Stimulated activated memory B cell treated with anti-CD40 and anti-IgM and Interleukin-4, amounts not matched to agents 10 μg/mL and 1 μg/mL and 100 μg/mL, for 72 hours (primary cell): ENCODE results near the gene SCTR.

ENCODE experiments used
- ATAC-seq: fragments of 150-1000 bp; cut with Tn5 transposase; 2 replicates; pipeline ENCODE4 v1.10.0; 2021
- H3K27ac Mint-ChIP-seq: one replicate; pipeline ENCODE4 v1.8.0; 2022; ENCODE audit warnings: mild to moderate bottlenecking, mixed read lengths
- H3K27me3 Mint-ChIP-seq: one replicate; pipeline ENCODE4 v1.8.0; 2022; ENCODE audit warnings: mixed read lengths
- H3K36me3 Mint-ChIP-seq: one replicate; pipeline ENCODE4 v1.8.0; 2022; ENCODE audit warnings: mixed read lengths
- H3K4me1 Mint-ChIP-seq: one replicate; pipeline ENCODE4 v1.8.0; 2022; ENCODE audit warnings: mixed read lengths
- H3K4me3 Mint-ChIP-seq: one replicate; pipeline ENCODE4 v1.8.0; 2022; ENCODE audit warnings: mild to moderate bottlenecking, moderate library complexity, mixed read lengths
- H3K9me3 Mint-ChIP-seq: one replicate; pipeline ENCODE4 v1.8.0; 2022; ENCODE audit warnings: mixed read lengths

Gene SCTR

DNA sequence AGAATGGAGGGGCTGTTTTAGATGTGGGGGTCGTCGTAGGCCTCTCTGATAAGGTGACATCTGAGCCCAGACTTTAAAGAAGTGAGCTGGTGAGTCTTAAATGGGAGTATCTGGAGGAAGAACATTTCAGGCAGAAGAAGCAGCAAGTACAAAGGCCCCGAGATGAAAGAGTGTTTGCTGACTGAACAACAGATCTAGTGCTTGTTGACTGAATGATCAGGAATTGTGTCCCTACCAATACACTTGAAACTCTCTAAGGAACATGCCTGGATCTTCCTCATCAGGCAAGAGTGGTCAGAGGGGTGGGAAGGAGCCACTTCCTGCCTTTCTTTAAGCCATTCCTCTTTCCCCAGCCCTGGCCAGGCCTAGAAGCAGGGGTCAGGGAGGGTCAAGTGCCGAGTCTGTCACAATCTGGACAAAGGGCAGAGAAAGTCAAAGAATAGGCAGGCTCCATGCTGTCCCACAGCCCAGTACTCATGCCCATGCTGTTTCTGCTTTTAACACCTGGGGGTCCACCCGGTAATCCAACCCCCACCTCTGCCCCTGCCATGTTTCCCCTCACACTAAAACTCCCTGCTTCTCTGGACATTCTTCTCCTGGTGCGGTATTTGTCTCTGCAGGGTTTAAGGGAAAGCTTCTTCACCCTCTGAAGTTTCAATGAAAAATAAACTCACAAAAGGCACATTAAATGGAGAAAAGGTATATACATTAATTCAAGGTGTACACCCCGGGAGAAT is 95.6 kb downstream of the SCTR start:
- no peak for ATAC-seq
- no peaks in the 10 kb centered on the region for H3K9me3 Mint-ChIP-seq
- peaks cover 71% of the 10 kb centered on the region for H3K27me3 Mint-ChIP-seq

DNA sequence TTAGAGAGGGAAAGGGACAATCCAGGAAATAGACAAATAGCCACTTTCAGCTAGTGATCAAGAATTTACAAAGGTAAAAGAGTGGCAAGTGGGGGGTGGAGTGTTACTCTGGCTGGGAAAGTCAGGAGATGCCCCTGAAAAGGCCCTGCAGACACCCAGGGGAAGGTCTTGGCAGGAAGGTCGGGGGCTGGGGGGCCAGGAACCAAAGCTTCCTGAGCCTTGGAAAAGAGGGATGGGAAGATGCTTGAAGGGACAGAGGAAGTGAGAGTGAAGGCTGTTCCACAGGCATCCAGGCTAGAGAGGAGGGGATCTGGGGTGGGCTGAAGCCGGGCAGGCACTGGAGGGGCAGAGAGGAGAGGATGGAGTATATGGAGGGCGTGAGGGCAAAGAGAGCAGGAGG is 96.5 kb downstream of the SCTR start:
- Mint-ChIP-seq H3K27me3 (peaks cover 62% of the 10 kb centered on the region), H3K27ac (no peak overlapping the region), H3K36me3 (no peaks in the 10 kb centered on the region)

More for the DNA sequence above, 95.6 kb downstream of the SCTR start:
- Mint-ChIP-seq H3K27ac (no peak overlapping the region), H3K4me3 (no peak overlapping the region), H3K36me3 (no peaks in the 10 kb centered on the region), H3K4me1 (peaks cover 6% of the 10 kb centered on the region)

DNA sequence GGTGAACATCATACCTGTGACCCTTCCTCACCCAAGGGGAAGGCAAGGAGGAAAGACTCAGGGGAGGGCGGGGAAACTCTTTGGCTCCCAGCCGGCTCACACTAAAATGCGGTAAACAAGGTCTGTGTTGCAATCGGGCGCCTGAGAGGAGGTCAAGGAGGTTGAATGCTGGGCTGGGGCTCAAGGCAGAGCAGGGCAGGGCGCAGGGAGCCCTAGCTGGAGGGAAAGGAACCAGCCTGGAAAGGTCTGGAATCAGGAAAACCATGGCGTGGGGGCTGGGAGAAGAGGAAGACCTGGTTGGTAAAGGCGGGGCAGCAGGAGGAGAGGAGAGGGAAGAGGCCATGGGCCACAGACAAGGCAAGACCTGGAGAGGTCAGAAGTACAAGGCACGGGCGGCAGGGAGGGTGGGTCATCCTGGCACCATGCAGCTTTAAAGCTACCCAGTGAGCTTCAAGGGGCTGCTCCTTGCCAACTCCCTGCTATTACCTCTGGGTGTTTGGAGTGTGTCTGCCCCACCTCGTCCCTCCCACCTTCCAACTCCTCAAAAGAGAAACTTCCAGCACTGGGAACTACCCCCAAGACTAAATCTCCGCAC is 97.4 kb downstream of the SCTR start:
- no peak overlapping the region for H3K4me3 Mint-ChIP-seq

More for the DNA sequence above, 96.5 kb downstream of the SCTR start:
- ATAC-seq = no peak
- Mint-ChIP-seq H3K9me3 (no peaks in the 10 kb centered on the region), H3K4me3 (no peak overlapping the region), H3K4me1 (peaks cover 6% of the 10 kb centered on the region)

DNA sequence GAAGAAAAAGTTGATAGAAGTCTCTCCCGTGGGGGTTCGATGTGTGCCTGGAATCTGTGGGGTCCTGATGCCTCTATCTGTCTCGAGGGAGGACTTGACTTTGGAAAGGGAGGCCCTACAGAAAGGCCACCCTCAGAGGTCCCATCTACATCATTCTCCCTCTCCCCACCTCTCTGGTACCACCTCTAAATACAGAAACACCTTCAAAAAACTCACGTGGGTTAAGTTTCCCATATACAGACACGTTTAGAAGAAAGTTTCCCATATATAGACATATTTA is 97.9 kb downstream of the SCTR start:
- Mint-ChIP-seq H3K27me3 (peaks cover 63% of the 10 kb centered on the region), H3K27ac (no peak overlapping the region), H3K36me3 (no peaks in the 10 kb centered on the region), H3K9me3 (peaks cover 6% of the 10 kb centered on the region), H3K4me1 (no peaks in the 10 kb centered on the region), H3K4me3 (no peak overlapping the region)
- no peak for ATAC-seq

More for the DNA sequence above, 97.4 kb downstream of the SCTR start:
- Mint-ChIP-seq H3K27me3 (peaks cover 57% of the 10 kb centered on the region), H3K36me3 (no peaks in the 10 kb centered on the region), H3K27ac (no peak overlapping the region), H3K9me3 (peaks cover 2% of the 10 kb centered on the region), H3K4me1 (no peaks in the 10 kb centered on the region)
- no peak for ATAC-seq

DNA sequence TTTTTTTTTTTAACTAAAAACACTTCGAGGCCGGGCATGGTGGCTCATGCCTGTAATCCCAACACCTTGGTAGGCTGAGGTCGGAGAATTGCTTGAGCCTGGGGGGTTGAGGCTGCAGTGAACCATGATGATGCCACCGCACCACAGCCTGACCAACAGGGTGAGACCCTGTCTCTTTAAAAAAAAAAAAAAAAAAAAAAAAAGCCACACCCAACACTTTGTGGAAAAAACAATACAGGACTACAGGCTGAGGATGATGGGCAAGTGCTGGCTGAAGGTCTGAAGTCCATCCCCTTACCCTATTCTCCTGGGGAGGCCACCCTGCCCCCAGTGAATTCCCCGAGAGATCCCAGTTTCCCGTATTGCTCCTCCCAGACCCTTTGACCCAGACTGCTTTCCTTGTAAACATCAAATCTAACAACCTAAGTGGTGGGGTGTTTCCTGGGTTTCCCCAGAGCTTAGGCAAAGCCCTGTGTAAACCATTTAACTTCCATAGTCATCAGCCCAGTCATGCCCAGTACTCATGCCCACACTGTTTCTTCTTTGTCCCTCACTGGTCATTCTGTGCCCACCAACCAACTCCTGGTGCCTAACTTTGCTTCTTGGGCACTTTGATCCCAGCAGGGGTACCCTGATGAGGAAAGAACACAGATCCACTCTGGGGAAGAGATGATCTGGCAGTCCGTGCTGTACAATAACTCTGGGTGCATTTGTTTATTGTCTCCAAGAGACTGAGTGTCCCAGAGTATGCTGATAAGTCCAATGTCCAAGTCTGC is 98.5 kb downstream of the SCTR start:
- peaks cover 8% of the 10 kb centered on the region for H3K9me3 Mint-ChIP-seq
- no peak overlapping the region for H3K4me3 Mint-ChIP-seq
- H3K4me1 Mint-ChIP-seq = no peaks in the 10 kb centered on the region
- peaks cover 68% of the 10 kb centered on the region for H3K27me3 Mint-ChIP-seq
- no peak for ATAC-seq
- no peaks in the 10 kb centered on the region for H3K36me3 Mint-ChIP-seq
- H3K27ac Mint-ChIP-seq = no peak overlapping the region

DNA sequence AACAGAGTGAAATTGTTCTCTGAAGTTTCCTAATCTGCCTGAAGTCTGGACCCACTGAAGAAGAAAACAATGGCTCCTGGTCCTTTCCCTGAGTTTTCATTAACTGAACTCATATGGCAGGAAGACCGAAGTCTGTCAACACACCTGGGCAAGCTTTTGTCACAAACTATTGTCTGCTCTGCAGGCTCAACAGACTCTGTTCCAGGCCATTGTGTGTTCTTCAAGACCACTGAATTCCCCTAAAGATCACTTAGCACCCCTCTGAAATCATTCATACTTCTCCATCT is 99.2 kb downstream of the SCTR start:
- H3K27me3 Mint-ChIP-seq = peaks cover 73% of the 10 kb centered on the region
- no peak overlapping the region for H3K4me3 Mint-ChIP-seq
- H3K9me3 Mint-ChIP-seq = peaks cover 8% of the 10 kb centered on the region
- H3K4me1 Mint-ChIP-seq = no peaks in the 10 kb centered on the region
- no peak for ATAC-seq
- no peak overlapping the region for H3K27ac Mint-ChIP-seq
- no peaks in the 10 kb centered on the region for H3K36me3 Mint-ChIP-seq

DNA sequence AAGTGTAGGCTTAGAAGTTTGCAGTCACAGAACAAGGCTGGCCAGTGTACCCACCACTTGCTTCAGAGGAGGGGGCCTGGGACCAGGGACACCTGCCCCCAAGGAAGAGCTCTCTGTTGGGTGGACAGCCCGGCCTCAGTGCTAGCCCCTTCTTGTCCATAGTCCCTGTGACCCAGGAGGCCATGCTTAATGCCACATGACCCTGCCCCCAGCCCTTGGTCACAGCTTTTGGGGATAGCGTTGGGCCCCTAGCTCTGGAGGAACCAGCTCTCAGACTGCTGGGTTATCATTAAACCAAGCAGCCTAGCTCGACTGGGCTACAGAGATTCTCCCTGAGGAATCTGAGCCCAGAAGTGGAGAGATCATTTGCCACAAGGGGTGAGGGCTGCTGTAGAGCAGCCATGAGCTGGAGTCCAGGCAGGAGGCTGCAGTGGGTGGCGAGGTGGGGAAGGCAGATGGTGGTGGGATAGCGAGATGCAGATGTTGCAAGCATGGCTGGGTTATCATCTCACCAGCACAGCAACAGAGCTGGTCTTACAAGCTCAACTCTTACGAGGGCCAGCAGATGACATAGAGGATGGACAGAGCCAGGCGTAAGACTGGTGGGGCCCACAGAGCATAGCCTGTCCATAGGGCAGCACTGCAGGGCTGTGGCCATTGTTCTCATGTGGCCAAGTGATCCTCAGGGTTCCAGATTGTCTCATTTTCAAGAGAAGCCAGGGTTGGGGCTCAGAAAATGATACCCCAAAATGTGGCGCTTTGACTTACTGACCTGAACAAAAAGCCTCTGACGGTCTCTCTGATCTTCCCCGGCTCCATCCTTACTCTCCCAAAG is 99.8 kb downstream of the SCTR start:
- H3K4me1 Mint-ChIP-seq = no peaks in the 10 kb centered on the region
- no peaks in the 10 kb centered on the region for H3K36me3 Mint-ChIP-seq
- peaks cover 73% of the 10 kb centered on the region for H3K27me3 Mint-ChIP-seq
- peak; percentile 41 for ATAC-seq
- no peak overlapping the region for H3K27ac Mint-ChIP-seq
- no peak overlapping the region for H3K4me3 Mint-ChIP-seq
- H3K9me3 Mint-ChIP-seq = peaks cover 8% of the 10 kb centered on the region

DNA sequence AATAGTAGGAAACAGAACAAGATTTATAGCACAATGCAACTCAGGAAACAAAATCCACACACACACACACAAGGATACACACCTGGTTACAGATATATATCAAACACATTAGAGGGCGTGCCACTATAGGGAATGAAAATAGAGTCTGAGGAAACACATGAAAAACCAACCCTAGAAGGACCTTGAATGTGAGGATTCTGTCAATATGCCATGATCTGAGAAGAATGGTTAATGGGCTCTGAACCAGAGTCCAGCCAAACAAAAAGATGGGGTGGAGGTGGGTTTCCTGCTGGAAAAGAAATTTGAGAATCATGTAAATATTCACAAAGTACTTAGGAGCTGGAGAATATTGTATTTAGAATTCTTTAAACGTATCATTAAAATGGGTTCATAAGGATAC is 100.5 kb downstream of the SCTR start:
- Mint-ChIP-seq H3K4me3 (no peak overlapping the region), H3K36me3 (no peaks in the 10 kb centered on the region), H3K27me3 (peaks cover 70% of the 10 kb centered on the region), H3K27ac (no peak overlapping the region), H3K9me3 (peaks cover 8% of the 10 kb centered on the region), H3K4me1 (no peaks in the 10 kb centered on the region)
- ATAC-seq = no peak

DNA sequence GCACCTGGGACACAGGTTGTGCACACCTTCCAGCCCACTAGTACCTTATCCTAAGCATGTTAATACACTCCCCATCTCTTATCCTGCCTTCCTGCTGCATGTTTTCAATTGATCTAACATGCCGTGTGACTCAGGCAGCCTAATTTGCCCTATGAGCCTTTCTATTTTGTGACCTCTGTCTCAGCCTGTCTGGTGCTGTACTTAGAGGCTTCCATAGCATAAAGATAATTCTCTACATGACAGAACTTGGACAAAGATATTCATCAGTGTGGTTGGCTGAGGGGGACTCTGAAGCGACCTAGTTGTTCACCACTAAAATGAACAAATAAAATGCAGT is 101.2 kb downstream of the SCTR start:
- H3K36me3 Mint-ChIP-seq = no peaks in the 10 kb centered on the region

DNA sequence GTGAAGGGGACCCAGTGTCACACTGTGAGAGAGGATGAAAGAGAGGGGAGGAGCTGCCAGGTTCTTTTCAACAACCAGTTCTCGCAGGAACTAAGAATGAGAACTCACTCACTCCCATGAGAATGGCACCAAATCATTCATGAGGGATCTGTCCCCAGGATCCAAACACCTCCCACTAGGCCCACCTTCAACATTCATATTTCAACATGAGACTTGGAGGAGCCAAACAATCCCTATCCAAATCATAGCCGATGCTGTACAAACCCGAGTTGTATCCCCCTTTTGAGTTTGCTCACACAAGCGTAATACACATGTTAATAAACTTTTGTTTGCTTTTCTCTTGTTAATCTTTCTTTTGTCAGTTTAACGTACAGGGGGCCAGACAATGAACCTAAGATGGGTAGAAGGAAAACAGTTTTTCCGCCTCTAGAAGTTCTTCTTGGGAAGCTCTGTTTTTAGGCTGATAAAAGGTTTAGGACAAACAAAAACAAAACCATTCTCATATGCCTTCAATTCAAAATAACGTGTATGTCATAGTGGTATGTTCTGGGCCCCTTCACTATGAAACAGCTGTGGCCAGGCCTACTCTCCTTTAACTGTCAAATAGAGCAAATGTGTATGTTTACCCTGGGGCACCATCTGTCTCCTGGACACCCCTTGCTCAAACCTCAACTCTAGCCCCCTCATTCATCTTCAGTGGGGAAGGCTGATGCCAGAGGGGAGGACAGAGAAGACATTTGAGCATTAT is 101.7 kb downstream of the SCTR start:
- no peak overlapping the region for H3K4me3 Mint-ChIP-seq
- H3K36me3 Mint-ChIP-seq = no peaks in the 10 kb centered on the region
- H3K9me3 Mint-ChIP-seq = peaks cover 8% of the 10 kb centered on the region
- no peak overlapping the region for H3K27ac Mint-ChIP-seq
- no peak for ATAC-seq
- no peaks in the 10 kb centered on the region for H3K4me1 Mint-ChIP-seq
- H3K27me3 Mint-ChIP-seq = peaks cover 57% of the 10 kb centered on the region

More for the DNA sequence above, 101.2 kb downstream of the SCTR start:
- Mint-ChIP-seq H3K4me1 (no peaks in the 10 kb centered on the region), H3K4me3 (no peak overlapping the region), H3K27ac (no peak overlapping the region), H3K9me3 (peaks cover 8% of the 10 kb centered on the region), H3K27me3 (peaks cover 62% of the 10 kb centered on the region)
- ATAC-seq = no peak

DNA sequence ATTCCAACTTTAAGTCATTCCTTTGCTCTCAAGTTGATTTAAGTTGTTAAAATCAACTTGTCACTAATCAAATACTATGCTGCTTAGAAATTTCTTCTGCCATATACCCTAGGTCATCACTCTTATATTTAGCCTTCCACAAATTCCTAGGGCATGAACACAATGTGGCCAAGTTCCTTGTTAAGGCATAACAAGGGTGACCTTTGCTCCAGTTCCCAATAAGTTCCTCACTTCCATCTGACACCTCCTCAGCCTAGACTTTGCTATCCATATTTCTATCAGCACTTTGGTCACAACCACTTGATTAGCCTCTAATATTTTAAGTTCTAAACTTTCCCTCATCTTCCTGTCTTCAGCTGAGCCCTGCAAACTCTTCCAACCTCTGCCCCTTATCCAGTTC is 102.5 kb downstream of the SCTR start:
- Mint-ChIP-seq H3K4me1 (no peaks in the 10 kb centered on the region), H3K36me3 (no peaks in the 10 kb centered on the region), H3K27ac (no peak overlapping the region), H3K9me3 (peaks cover 8% of the 10 kb centered on the region), H3K4me3 (no peak overlapping the region), H3K27me3 (peaks cover 49% of the 10 kb centered on the region)
- no peak for ATAC-seq

DNA sequence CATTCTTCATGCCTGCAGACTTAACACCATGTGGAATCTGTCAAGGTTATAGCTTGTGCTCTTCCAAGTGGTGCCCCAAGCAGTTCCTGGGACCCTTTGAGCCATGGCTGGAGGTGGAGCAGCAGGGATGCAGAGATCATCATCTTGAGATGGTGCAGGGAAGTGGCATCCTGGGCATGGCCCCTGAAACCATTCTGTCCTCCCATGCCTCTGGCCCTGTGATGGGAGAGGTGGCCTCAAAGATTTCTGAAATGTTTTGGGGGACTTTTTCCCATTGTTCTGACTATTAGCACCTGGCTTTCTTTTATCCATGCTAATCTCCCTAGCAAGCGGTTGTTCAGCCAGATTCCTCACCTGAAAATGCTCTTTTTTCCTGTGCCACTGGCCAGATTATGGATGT is 103.0 kb downstream of the SCTR start:
- peaks cover 8% of the 10 kb centered on the region for H3K9me3 Mint-ChIP-seq
- no peaks in the 10 kb centered on the region for H3K36me3 Mint-ChIP-seq
- H3K27me3 Mint-ChIP-seq = peaks cover 45% of the 10 kb centered on the region
- H3K27ac Mint-ChIP-seq = no peak overlapping the region
- no peak for ATAC-seq
- no peak overlapping the region for H3K4me3 Mint-ChIP-seq
- H3K4me1 Mint-ChIP-seq = no peaks in the 10 kb centered on the region

DNA sequence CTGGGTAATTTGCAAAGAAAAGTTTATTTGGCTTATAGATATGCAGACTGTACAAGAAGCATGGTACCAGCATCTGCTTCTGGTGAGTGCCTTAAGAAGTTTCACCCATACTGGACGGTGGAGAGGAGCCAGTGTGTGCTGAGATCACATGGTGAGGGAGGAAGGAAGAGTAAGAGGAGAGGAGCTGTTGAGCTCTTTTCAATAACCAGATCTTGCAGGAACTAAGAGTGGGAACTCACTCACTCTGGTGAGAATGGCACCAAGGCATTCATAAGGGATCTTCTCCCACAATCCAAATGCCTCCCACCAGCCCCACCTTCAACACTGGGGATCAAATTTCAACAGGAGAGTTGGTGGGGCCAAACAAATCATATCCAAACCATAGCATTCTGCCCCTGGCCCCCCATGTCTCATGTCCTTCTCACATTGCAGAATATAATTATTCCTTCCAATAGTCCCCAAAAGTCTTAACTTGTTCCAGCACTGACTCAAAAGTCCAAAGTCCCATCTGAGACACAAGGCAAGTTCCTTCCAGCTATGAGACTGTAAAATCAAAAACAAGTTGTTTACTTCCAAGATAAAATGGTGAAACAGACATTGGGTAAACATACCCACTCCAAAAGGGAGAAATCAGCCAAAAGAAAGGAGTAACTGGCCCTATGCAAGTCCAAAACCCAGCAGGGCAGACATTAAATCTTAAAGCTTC is 104.3 kb downstream of the SCTR start:
- no peaks in the 10 kb centered on the region for H3K36me3 Mint-ChIP-seq
- H3K27me3 Mint-ChIP-seq = peaks cover 38% of the 10 kb centered on the region
- H3K27ac Mint-ChIP-seq = no peak overlapping the region
- no peak for ATAC-seq
- peaks cover 10% of the 10 kb centered on the region for H3K4me1 Mint-ChIP-seq
- H3K4me3 Mint-ChIP-seq = no peak overlapping the region
- peaks cover 8% of the 10 kb centered on the region for H3K9me3 Mint-ChIP-seq

DNA sequence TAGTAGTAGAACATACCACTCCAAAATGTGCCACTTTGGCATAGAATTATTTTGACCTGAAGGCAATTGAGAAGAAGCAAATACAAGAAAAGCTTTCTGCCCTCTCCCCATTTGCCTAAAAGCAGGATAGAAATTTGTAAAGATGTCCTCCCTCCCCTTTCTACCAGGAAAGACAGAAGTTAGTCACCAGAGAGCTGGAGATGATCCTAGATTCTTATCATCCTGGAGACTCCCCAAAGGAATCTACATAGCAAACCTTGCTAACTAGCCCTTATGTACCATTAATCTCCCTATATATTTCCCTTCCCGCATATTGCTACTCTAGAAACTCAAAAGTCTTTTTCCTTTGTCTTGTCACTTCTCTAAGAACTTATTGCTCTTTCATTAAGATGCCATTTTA is 105.2 kb downstream of the SCTR start:
- H3K27ac Mint-ChIP-seq = no peak overlapping the region
- H3K36me3 Mint-ChIP-seq = no peaks in the 10 kb centered on the region
- no peak overlapping the region for H3K4me3 Mint-ChIP-seq
- peaks cover 34% of the 10 kb centered on the region for H3K27me3 Mint-ChIP-seq
- H3K9me3 Mint-ChIP-seq = peaks cover 8% of the 10 kb centered on the region
- H3K4me1 Mint-ChIP-seq = peaks cover 17% of the 10 kb centered on the region
- no peak for ATAC-seq
